Effector CD4-positive, alpha-beta T cell (primary cell): ENCODE measurements around the gene PTHLH.
A peak's percentile ranks its signal among the peaks of the same experiment; 100 is the strongest.

Experiments used
- DNase-seq: peaks from one replicate; pipeline ENCODE4 v3.0.0-alpha.2; 2020

The PTHLH gene

GRCh38 chr12:27973487-27973890 lies 956 bp upstream of the PTHLH start:
- no peak for DNase-seq

GRCh38 chr12:27971606-27972005 lies 927 bp downstream of the PTHLH start:
- DNase-seq, result no peak

- DNase-seq, result no peak
Measured at GRCh38 chr12:27971121-27971489, 1.4 kb downstream of the PTHLH start.

- DNase-seq, result no peak
Measured at GRCh38 chr12:27970401-27971120, 2.0 kb downstream of the PTHLH start.

- DNase-seq, result peak; percentile 7
Measured at GRCh38 chr12:27969624-27970400, 2.7 kb downstream of the PTHLH start.

- DNase-seq, result no peak
Measured at GRCh38 chr12:27968972-27969623, 3.4 kb downstream of the PTHLH start.

GRCh38 chr12:27967551-27968054 lies 4.9 kb downstream of the PTHLH start:
- no peak for DNase-seq

- no peak for DNase-seq
Measured at GRCh38 chr12:27966870-27967269, 5.7 kb downstream of the PTHLH start.

GRCh38 chr12:27965966-27966365 lies 6.6 kb downstream of the PTHLH start:
- no peak for DNase-seq

- DNase-seq, result no peak
Measured at GRCh38 chr12:27965411-27965810, 7.1 kb downstream of the PTHLH start.

- DNase-seq, result no peak
Measured at GRCh38 chr12:27964123-27964522, 8.4 kb downstream of the PTHLH start.

- no peak for DNase-seq
Measured at GRCh38 chr12:27960821-27961220, 11.7 kb downstream of the PTHLH start.

- DNase-seq, result no peak
Measured at GRCh38 chr12:27958675-27959074, 13.9 kb downstream of the PTHLH start.

GRCh38 chr12:27957366-27957765 lies 15.2 kb downstream of the PTHLH start:
- DNase-seq, result no peak

GRCh38 chr12:27953817-27954216 lies 18.7 kb downstream of the PTHLH start:
- DNase-seq, result no peak

- no peak for DNase-seq
Measured at GRCh38 chr12:27953348-27953747, 19.2 kb downstream of the PTHLH start.

GRCh38 chr12:27952510-27952909 lies 20.0 kb downstream of the PTHLH start:
- no peak for DNase-seq

GRCh38 chr12:27951898-27952297 lies 20.6 kb downstream of the PTHLH start:
- no peak for DNase-seq

- no peak for DNase-seq
Measured at GRCh38 chr12:27946421-27946820, 26.1 kb downstream of the PTHLH start.

- DNase-seq, result peak; percentile 59
Measured at GRCh38 chr12:27940756-27941402, 31.7 kb downstream of the PTHLH start.

- no peak for DNase-seq
Measured at GRCh38 chr12:27940245-27940644, 32.3 kb downstream of the PTHLH start.

- no peak for DNase-seq
Measured at GRCh38 chr12:27937768-27938167, 34.8 kb downstream of the PTHLH start.

- DNase-seq, result no peak
Measured at GRCh38 chr12:27936196-27936595, 36.3 kb downstream of the PTHLH start.
